Gastroesophageal sphincter (tissue), 4 donors: ENCODE data around the gene PLG. TPM values are rescaled to one million over a fixed set of nuclear protein-coding genes. Genes with fewer than 3 reads are reported as not detected.

ENCODE experiments used
- ATAC-seq: fragments of 150-250 bp; one replicate; pipeline ENCODE4 v1.9.1; 2016; ENCODE audit warnings: mild to moderate bottlenecking, moderate library complexity
- H3K27ac ChIP-seq, 4 donors: fragments of 200-600 bp; sonication (generic) in 3 of 4; 1 replicate in 3 of 4; 2 replicates in 1 of 4; pipeline ENCODE4 v1.5.1; 2016 to 2019
- H3K27me3 ChIP-seq: fragments of 200-600 bp; sonication (generic); one replicate; pipeline ENCODE4 v1.5.1; 2019
- H3K36me3 ChIP-seq, 2 donors: fragments of 200-600 bp; sonication (generic); one replicate each; pipeline ENCODE4 v1.5.1; 2019; ENCODE audit warnings: control low read depth in 1 of 2
- H3K4me1 ChIP-seq, 3 donors: fragments of 200-600 bp; sonication (generic); 1 replicate in 2 of 3; 2 replicates in 1 of 3; pipeline ENCODE4 v1.5.1; 2016 to 2019; ENCODE audit warnings: control low read depth in 2 of 3
- H3K4me3 ChIP-seq, 2 donors: fragments of 200-600 bp; sonication (generic); one replicate each; pipeline ENCODE4 v1.5.1; 2019; ENCODE audit warnings: mild to moderate bottlenecking in 1 of 2, moderate library complexity in 1 of 2
- H3K9me3 ChIP-seq, 3 donors: fragments of 200-600 bp; sonication (generic); one replicate each; pipeline ENCODE4 v1.5.1; 2017 to 2019; ENCODE audit warnings: control low read depth in 2 of 3
- EP300 ChIP-seq: sonication (generic); formaldehyde crosslinking; IDR thresholded peaks from one replicate; pipeline ENCODE4 v1.6.1; 2017; ENCODE audit warnings: antibody characterized with exemption, mild to moderate bottlenecking
- POLR2A ChIP-seq, 2 donors: fragments of 450-650 bp; IDR thresholded peaks; one replicate each; pipeline ENCODE4 v1.6.1; 2017; ENCODE audit warnings: antibody characterized with exemption in 2 of 2, mild to moderate bottlenecking in 2 of 2, moderate library complexity in 1 of 2
- POLR2AphosphoS5 ChIP-seq: sonication (generic); formaldehyde crosslinking; IDR thresholded peaks from one replicate; pipeline ENCODE4 v1.6.1; 2017; ENCODE audit warnings: antibody characterized with exemption
- WGBS, 2 donors: methylation state at CpG; one replicate each; pipeline ENCODE4 v1.1.5; 2018; ENCODE audit warnings: low coverage in 1 of 2; 5-methylcytosine and 5-hydroxymethylcytosine counted together
- total RNA-seq, 4 donors: library from RNA; depleted of rRNA; stranded (reverse); fragments of >200 nt; gene quantifications; one replicate each; pipeline ENCODE4 v1.1.0, GENCODE V29; 2016
- TF ChIP-seq, protein P1 (sequence below), 4 experiments: fragments of 200-600 bp in 2 of 4; fragments of 450-650 bp in 2 of 4; sonication (generic) in 1 of 4; IDR thresholded peaks; one replicate each; pipeline ENCODE4 v1.5.1; 2017 to 2019; ENCODE audit warnings: antibody characterized with exemption in 4 of 4, mild to moderate bottlenecking in 2 of 4, moderate library complexity in 2 of 4

Gene PLG
- total RNA-seq, 4 donors from 2014 or later: not detected

GRCh38 chr6:160788806-160789205 is 86.8 kb downstream of the PLG start:
- no peak for TF ChIP-seq POLR2A (IDR thresholded peaks at IDR 0.05)
- no peak for TF ChIP-seq EP300
- TF ChIP-seq POLR2AphosphoS5: no peak
- TF ChIP-seq, protein P1, sequence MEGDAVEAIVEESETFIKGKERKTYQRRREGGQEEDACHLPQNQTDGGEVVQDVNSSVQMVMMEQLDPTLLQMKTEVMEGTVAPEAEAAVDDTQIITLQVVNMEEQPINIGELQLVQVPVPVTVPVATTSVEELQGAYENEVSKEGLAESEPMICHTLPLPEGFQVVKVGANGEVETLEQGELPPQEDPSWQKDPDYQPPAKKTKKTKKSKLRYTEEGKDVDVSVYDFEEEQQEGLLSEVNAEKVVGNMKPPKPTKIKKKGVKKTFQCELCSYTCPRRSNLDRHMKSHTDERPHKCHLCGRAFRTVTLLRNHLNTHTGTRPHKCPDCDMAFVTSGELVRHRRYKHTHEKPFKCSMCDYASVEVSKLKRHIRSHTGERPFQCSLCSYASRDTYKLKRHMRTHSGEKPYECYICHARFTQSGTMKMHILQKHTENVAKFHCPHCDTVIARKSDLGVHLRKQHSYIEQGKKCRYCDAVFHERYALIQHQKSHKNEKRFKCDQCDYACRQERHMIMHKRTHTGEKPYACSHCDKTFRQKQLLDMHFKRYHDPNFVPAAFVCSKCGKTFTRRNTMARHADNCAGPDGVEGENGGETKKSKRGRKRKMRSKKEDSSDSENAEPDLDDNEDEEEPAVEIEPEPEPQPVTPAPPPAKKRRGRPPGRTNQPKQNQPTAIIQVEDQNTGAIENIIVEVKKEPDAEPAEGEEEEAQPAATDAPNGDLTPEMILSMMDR (IDR thresholded peaks at IDR 0.05): no peak
- Histone ChIP-seq H3K36me3 (no peaks in the 10 kb centered on the region), H3K4me1 (peaks cover 0 to 11% (median 0%) of the 10 kb centered on the region in 3 donors), H3K27ac (no peak overlapping the region), H3K27me3 (no peaks in the 10 kb centered on the region), H3K4me3 (no peak overlapping the region), H3K9me3 (no peaks in the 10 kb centered on the region)
- no peak for ATAC-seq
- WGBS, 2 donors: 38 to 74% methylated on average over 1 to 4 of the region's 4 CpGs

DNA sequence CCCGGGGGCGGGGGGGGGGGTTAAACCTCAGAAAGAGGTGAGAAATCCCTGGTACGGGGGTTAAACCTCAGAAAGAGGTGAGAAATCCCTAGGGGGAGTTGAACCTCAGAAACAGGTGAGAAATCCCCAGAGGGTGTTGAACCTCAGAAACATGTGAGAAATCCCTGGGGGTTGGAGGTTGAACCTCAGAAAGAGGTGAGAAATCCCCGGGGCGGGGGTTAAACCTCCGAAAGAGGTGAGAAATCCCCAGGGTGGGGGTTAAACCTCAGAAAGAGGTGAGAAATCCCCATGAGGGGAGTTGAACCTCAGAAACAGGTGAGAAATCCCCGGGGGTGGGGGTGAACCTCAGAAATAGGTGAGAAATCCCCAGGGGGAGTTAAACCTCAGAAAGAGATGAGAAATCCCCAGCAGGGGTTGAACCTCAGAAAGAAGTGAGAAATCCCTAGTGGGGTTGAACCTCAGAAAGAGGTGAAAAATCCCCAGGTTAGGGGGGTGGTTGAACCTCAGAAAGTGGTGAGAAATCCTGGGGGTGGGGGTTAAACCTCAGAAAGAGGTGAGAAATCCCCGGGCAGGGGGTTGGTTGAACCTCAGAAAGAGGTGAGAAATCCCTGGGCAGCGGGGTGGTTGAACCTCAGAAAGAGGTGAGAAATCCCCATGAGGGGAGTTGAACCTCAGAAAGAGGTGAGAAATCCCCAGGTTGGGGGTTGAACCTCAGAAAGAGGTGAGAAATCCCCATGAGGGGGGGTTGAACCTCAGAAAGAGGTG is 87.4 kb downstream of the PLG start:
- Histone ChIP-seq H3K4me3 (no peak overlapping the region), H3K36me3 (no peaks in the 10 kb centered on the region), H3K27ac (no peak overlapping the region), H3K27me3 (no peaks in the 10 kb centered on the region), H3K4me1 (peaks cover 0 to 11% (median 0%) of the 10 kb centered on the region in 3 donors), H3K9me3 (no peaks in the 10 kb centered on the region)
- WGBS, 2 donors: 75 to 94% methylated on average over 5 to 6 of the region's 9 CpGs
- TF ChIP-seq EP300 (no peak), POLR2A (IDR thresholded peaks at IDR 0.05) (no peak), POLR2AphosphoS5 (no peak)
- TF ChIP-seq, protein P1 (IDR thresholded peaks at IDR 0.05): no peak
- ATAC-seq: no peak

DNA sequence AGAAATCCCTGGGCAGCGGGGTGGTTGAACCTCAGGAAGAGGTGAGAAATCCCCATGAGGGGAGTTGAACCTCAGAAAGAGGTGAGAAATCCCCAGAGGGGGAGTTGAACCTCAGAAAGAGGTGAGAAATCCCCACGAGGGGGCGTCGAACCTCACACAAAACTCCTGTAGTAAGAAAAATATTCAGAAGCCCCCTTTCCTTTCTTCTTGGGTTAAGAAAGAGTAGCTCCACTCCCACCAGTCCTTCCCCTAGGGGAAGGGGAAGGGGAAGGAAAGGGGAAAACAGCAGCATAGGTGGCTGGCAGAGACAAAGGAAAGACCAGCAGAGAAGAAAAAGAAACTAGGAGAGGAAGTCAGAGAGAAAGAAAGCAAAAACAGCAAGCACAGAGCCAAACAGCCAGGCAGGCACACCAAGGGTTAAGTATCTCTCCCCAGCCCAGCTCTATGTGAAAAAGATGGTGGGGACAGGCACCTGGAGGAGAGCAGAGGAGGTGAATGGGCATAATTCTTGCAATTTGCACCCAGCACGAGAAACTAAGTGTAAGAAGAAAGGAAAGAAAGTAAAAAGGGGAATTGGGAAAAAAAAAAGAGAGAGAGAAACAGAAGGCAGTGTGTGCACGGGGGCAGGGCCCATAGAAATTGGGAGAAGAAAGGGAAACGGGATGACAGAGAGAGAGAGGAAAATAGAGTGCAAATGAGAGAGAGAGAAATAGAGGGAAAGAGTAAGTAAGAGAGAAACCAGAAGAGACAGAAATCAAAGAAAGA is 88.2 kb downstream of the PLG start:
- Histone ChIP-seq H3K4me3 (no peak overlapping the region), H3K27me3 (no peaks in the 10 kb centered on the region), H3K9me3 (no peaks in the 10 kb centered on the region), H3K4me1 (peaks cover 0 to 11% (median 0%) of the 10 kb centered on the region in 3 donors), H3K27ac (no peak overlapping the region), H3K36me3 (no peaks in the 10 kb centered on the region)
- 61 to 65% methylated on average over 5 to 7 of the region's 7 CpGs for WGBS, 2 donors
- TF ChIP-seq, protein P1 (IDR thresholded peaks at IDR 0.05): no peak
- TF ChIP-seq POLR2A (IDR thresholded peaks at IDR 0.05) (no peak), EP300 (no peak), POLR2AphosphoS5 (no peak)
- ATAC-seq: no peak

- H3K9me3 ChIP-seq: no peaks in the 10 kb centered on the region
- no peaks in the 10 kb centered on the region for H3K27me3 ChIP-seq
- 77 to 95% methylated on average over 4 to 5 of the region's 6 CpGs for WGBS, 2 donors
- peaks cover 0 to 11% (median 0%) of the 10 kb centered on the region in 3 donors for H3K4me1 ChIP-seq
- H3K36me3 ChIP-seq: no peaks in the 10 kb centered on the region
- H3K27ac ChIP-seq: no peak overlapping the region
- no peak for TF ChIP-seq EP300
- TF ChIP-seq, protein P1 (IDR thresholded peaks at IDR 0.05): no peak
- no peak for TF ChIP-seq POLR2A (IDR thresholded peaks at IDR 0.05)
- TF ChIP-seq POLR2AphosphoS5: no peak
- ATAC-seq: no peak
- H3K4me3 ChIP-seq: no peak overlapping the region
Measured at GRCh38 chr6:160791459-160791858, 89.4 kb downstream of the PLG start.
